T-cell (primary cell): ENCODE data around the gene AASS. TPM values are rescaled to one million over a fixed set of nuclear protein-coding genes. Genes with fewer than 3 reads are reported as not detected.

ENCODE experiments used
- ATAC-seq, 4 experiments: fragments of 200-7000 bp in 3 of 4; fragments of 150-1000 bp in 1 of 4; cut with Tn5 transposase; replicated peaks in 1 of 4; 1 replicate in 3 of 4; 2 replicates in 1 of 4; pipeline ENCODE4 v1.10.0; 2021; ENCODE audit warnings: moderate library complexity in 3 of 4, mild to moderate bottlenecking in 2 of 4, moderate number of reproducible peaks in 1 of 4
- CTCF ChIA-PET, 2 donors: fragments of 300-600 bp; sonication (Branson Sonifier 250); formaldehyde crosslinking; loops; one replicate each; lab custom pipeline; 2022; ENCODE audit warnings: antibody characterized with exemption in 2 of 2; lab: Charles Lee
- POLR2A ChIA-PET, 2 donors: fragments of 300-600 bp; sonication (Branson Sonifier 250); formaldehyde crosslinking; loops; one replicate each; lab custom pipeline; 2022; ENCODE audit warnings: antibody characterized with exemption in 2 of 2; lab: Charles Lee
- DNase-seq, 35 experiments: peaks; one replicate each; pipeline versions ENCODE4 v3.0.0 to v3.0.0-alpha.2; 2013 to 2023
- H3K27ac ChIP-seq: one replicate; pipeline ENCODE4 v1.5.1; 2013; ENCODE audit warnings: low read length
- H3K27me3 ChIP-seq, 2 experiments: replicated peaks in 1 of 2; 1 replicate in 1 of 2; 2 replicates in 1 of 2; pipeline versions ENCODE4 v1.6.1 to v1.7.0; 2013; ENCODE audit warnings: low read length in 1 of 2, mixed read lengths in 1 of 2; ENCODE audit not compliant: control insufficient read depth in 2 of 2, insufficient read depth in 2 of 2; ENCODE audit errors: extremely low read depth in 1 of 2
- H3K36me3 ChIP-seq, 2 donors: 1 replicate in 1 of 2; 2 replicates in 1 of 2; pipeline versions ENCODE4 v1.6.1 to v1.7.0; 2013; ENCODE audit warnings: low read length in 1 of 2; ENCODE audit not compliant: control insufficient read depth in 2 of 2, insufficient read depth in 1 of 2; ENCODE audit errors: extremely low read depth in 1 of 2
- H3K4me1 ChIP-seq, 2 experiments: 1 replicate in 1 of 2; 2 replicates in 1 of 2; pipeline versions ENCODE4 v1.6.1 to v1.7.0; 2013; ENCODE audit warnings: low read length in 2 of 2, mixed read lengths in 1 of 2; ENCODE audit not compliant: insufficient read depth in 2 of 2, control insufficient read depth in 1 of 2; ENCODE audit errors: extremely low read depth in 1 of 2
- H3K4me3 ChIP-seq, 2 donors: 1 replicate in 1 of 2; 2 replicates in 1 of 2; pipeline versions ENCODE4 v1.5.1 to v1.7.0; 2013; ENCODE audit warnings: mild to moderate bottlenecking in 2 of 2, low read length in 1 of 2, moderate library complexity in 1 of 2; ENCODE audit not compliant: control insufficient read depth in 1 of 2; ENCODE audit errors: extremely low read depth in 1 of 2
- H3K9me3 ChIP-seq: 2 replicates; pipeline ENCODE4 v1.7.0; 2013
- H3K27ac Mint-ChIP-seq, 2 donors: one replicate each; pipeline ENCODE4 v1.8.0; 2020 to 2021; ENCODE audit warnings: mild to moderate bottlenecking in 2 of 2, mixed read lengths in 2 of 2
- H3K27me3 Mint-ChIP-seq, 2 donors: one replicate each; pipeline ENCODE4 v1.8.0; 2021 to 2022; ENCODE audit warnings: mixed read lengths in 2 of 2
- H3K36me3 Mint-ChIP-seq: one replicate; pipeline ENCODE4 v1.8.0; 2021; ENCODE audit warnings: mixed read lengths
- H3K4me1 Mint-ChIP-seq, 3 donors: one replicate each; pipeline ENCODE4 v1.8.0; 2020 to 2022; ENCODE audit warnings: mixed read lengths in 3 of 3, mild to moderate bottlenecking in 1 of 3
- H3K4me3 Mint-ChIP-seq, 3 donors: one replicate each; pipeline ENCODE4 v1.8.0; 2020 to 2022; ENCODE audit warnings: mild to moderate bottlenecking in 3 of 3, mixed read lengths in 3 of 3, moderate library complexity in 3 of 3
- H3K9me3 Mint-ChIP-seq, 3 donors: one replicate each; pipeline ENCODE4 v1.8.0; 2020 to 2022; ENCODE audit warnings: mixed read lengths in 3 of 3
- WGBS: methylation state at CpG from one replicate; pipeline ENCODE4 v1.1.5; 2013; ENCODE audit warnings: missing lambda C conversion rate; ENCODE audit not compliant: insufficient coverage; 5-methylcytosine and 5-hydroxymethylcytosine counted together
- total RNA-seq, 35 experiments: library from RNA in 6 of 35; stranded (reverse) in 6 of 35; fragments of 120-200 nt in 1 of 35; gene quantifications; one replicate each; pipeline versions ENCODE4 v1.2.1 to v1.2.4 and lab custom pipeline; 2013 to 2026

Gene AASS
- total RNA-seq, 5 donors from 2014 or later (not counting 1 experiment from before 2014, with no cell fraction given) = 2.5 to 5.4 (median 3.3) TPM

DNA sequence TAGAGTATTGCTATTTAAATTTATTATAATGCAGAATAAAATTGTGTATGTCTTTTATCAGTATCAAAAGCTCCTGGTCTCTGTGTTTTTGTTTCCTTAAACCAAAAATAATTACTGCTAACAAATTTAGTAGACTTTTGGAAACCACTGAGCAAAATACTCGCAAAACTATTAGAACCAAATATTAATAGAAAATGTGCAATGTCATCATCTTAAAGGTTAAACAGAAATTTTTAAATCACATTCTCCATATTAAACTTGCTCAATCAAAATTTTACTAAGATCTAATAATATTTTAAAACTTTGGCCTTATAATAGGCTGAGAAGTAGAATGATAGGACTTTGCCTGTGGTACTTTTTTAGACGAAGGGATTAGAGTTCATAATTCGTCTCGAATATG is 48.4 kb downstream of the AASS start:
- Histone ChIP-seq H3K27ac (no peak overlapping the region), H3K4me1 (no peaks in the 10 kb centered on the region), H3K36me3 (no peaks in the 10 kb centered on the region), H3K27me3 (no peaks in the 10 kb centered on the region), H3K4me3 (no peak overlapping the region), H3K9me3 (no peaks in the 10 kb centered on the region)
- H3K27me3 Mint-ChIP-seq = no peaks in the 10 kb centered on the region
- no CpG with 5 or more reads among the region's 4 CpGs for WGBS
- ChIA-PET POLR2A (no interaction called here), CTCF (interaction anchor here in 1 of 2 donors (0.7 kb wide), 1 partner anchor 578 kb away, joined by 3 read pairs; no protein-coding TSS in a partner anchor)
- no peak overlapping the region for H3K27ac Mint-ChIP-seq
- H3K4me3 Mint-ChIP-seq = no peak overlapping the region
- DNase-seq = no peak
- H3K9me3 Mint-ChIP-seq = peaks cover 0 to under 1% (median under 1%) of the 10 kb centered on the region in 3 donors
- peaks cover under 1% of the 10 kb centered on the region for H3K36me3 Mint-ChIP-seq
- H3K4me1 Mint-ChIP-seq = peaks cover 0 to 4% (median 0%) of the 10 kb centered on the region in 3 donors
- no peak for ATAC-seq

GRCh38 chr7:122094549-122094948 is 49.5 kb downstream of the AASS start:
- no peaks in the 10 kb centered on the region for H3K36me3 Mint-ChIP-seq
- DNase-seq (no peak), ATAC-seq (no peak)
- no peaks in the 10 kb centered on the region for H3K9me3 Mint-ChIP-seq
- Histone ChIP-seq H3K27me3 (no peaks in the 10 kb centered on the region), H3K4me3 (no peak overlapping the region), H3K36me3 (no peaks in the 10 kb centered on the region), H3K4me1 (no peaks in the 10 kb centered on the region), H3K27ac (no peak overlapping the region), H3K9me3 (no peaks in the 10 kb centered on the region)
- WGBS = 100% methylated on average over 1 of the region's 1 CpG
- H3K4me3 Mint-ChIP-seq = no peak overlapping the region
- H3K27me3 Mint-ChIP-seq = no peaks in the 10 kb centered on the region
- peaks cover 0 to 4% (median 0%) of the 10 kb centered on the region in 3 donors for H3K4me1 Mint-ChIP-seq
- H3K27ac Mint-ChIP-seq = no peak overlapping the region
- CTCF ChIA-PET = no interaction called here
- POLR2A ChIA-PET = no interaction called here

GRCh38 chr7:122092964-122093797 is 50.9 kb downstream of the AASS start:
- ChIA-PET POLR2A (interaction anchor here in 1 of 2 donors (0.6 kb wide), 1 partner anchor 283 kb away, joined by 4 read pairs; no protein-coding TSS in a partner anchor), CTCF (interaction anchor here (0.6 to 1.4 kb wide), 8 partner anchors 13 to 1061 kb away, joined by 3 to 8 read pairs (median 4); partner anchors contain the start of gene AASS (in 1 of the 2))
- Histone ChIP-seq H3K4me1 (no peaks in the 10 kb centered on the region), H3K27ac (no peak overlapping the region), H3K27me3 (no peaks in the 10 kb centered on the region), H3K36me3 (no peaks in the 10 kb centered on the region), H3K9me3 (no peaks in the 10 kb centered on the region), H3K4me3 (no peak overlapping the region)
- H3K4me3 Mint-ChIP-seq = no peak overlapping the region
- 82% methylated on average over 2 of the region's 6 CpGs for WGBS
- ATAC-seq (peak in 3 of 4 experiments; percentile 34 to 43 (median 41)), DNase-seq (peak in 32 of 35 experiments; percentile 5 to 65 (median 34))
- H3K36me3 Mint-ChIP-seq = no peaks in the 10 kb centered on the region
- no peaks in the 10 kb centered on the region for H3K27me3 Mint-ChIP-seq
- no peaks in the 10 kb centered on the region for H3K9me3 Mint-ChIP-seq
- peak overlapping the region in 1 of 2 donors; percentile 44 for H3K27ac Mint-ChIP-seq
- peaks cover 0 to 4% (median 0%) of the 10 kb centered on the region in 3 donors for H3K4me1 Mint-ChIP-seq

GRCh38 chr7:122082670-122083069 is 61.4 kb downstream of the AASS start:
- no peak overlapping the region for H3K27ac ChIP-seq
- CTCF ChIA-PET = interaction anchor here in 1 of 2 donors (0.6 kb wide), 1 partner anchor 25 kb away, joined by 4 read pairs; no protein-coding TSS in a partner anchor
- no peak overlapping the region for H3K27ac Mint-ChIP-seq
- H3K4me3 ChIP-seq = no peak overlapping the region
- POLR2A ChIA-PET = no interaction called here
- DNase-seq = no peak
- no CpG with 5 or more reads among the region's 2 CpGs for WGBS
- no peaks in the 10 kb centered on the region for H3K27me3 Mint-ChIP-seq
- H3K27me3 ChIP-seq = no peaks in the 10 kb centered on the region
- H3K9me3 Mint-ChIP-seq = no peaks in the 10 kb centered on the region
- no peak for ATAC-seq
- no peak overlapping the region for H3K4me3 Mint-ChIP-seq
- H3K9me3 ChIP-seq = no peaks in the 10 kb centered on the region
- H3K4me1 Mint-ChIP-seq = no peaks in the 10 kb centered on the region
- no peaks in the 10 kb centered on the region for H3K36me3 ChIP-seq
- peaks cover 3% of the 10 kb centered on the region for H3K36me3 Mint-ChIP-seq
- no peaks in the 10 kb centered on the region for H3K4me1 ChIP-seq

DNA sequence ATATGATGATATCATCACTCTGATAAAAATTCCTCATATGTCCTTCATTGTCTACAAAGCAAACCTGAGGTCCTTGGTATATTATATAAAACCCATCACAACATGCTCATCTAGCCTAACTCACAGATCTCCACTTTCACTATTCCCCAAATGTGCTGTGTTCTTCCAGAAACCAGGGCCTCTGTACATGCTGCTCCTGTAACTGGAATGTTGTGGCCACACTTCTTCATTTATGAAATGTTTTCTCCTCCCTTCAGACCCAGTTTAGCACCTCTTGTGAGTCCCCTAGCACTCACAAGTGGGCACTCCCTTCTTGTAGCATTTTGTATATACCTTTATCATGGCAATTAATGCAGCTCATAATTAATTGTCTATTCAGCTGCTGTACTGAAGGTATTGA is 61.9 kb downstream of the AASS start:
- Mint-ChIP-seq H3K9me3 (no peaks in the 10 kb centered on the region), H3K4me3 (no peak overlapping the region), H3K27ac (no peak overlapping the region), H3K4me1 (no peaks in the 10 kb centered on the region), H3K36me3 (peaks cover 3% of the 10 kb centered on the region), H3K27me3 (no peaks in the 10 kb centered on the region)
- CTCF ChIA-PET = no interaction called here
- ATAC-seq = no peak
- Histone ChIP-seq H3K9me3 (no peaks in the 10 kb centered on the region), H3K27ac (no peak overlapping the region), H3K4me3 (no peak overlapping the region), H3K36me3 (no peaks in the 10 kb centered on the region), H3K27me3 (no peaks in the 10 kb centered on the region), H3K4me1 (no peaks in the 10 kb centered on the region)
- POLR2A ChIA-PET = no interaction called here
- DNase-seq = no peak

DNA sequence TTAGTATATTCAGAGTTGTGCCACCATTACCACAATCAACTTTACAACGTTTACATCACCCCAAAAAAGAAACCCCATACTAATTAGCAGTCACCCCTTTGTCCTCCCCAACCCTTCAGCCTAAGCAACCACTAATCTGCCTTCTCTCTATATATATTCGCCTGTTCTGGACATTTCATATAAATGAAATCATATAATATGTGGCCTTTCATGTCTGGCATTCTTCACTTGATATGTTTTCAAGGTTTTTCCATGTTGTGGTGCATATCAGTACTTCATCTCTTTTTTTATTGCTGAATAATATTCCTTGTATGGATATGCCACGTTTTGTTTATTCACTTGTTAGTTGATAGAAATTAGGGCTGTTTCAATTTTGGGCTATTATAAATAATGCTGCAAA is 70.4 kb downstream of the AASS start:
- CTCF ChIA-PET = no interaction called here
- no peaks in the 10 kb centered on the region for H3K4me1 ChIP-seq
- H3K4me1 Mint-ChIP-seq = no peaks in the 10 kb centered on the region
- no peaks in the 10 kb centered on the region for H3K9me3 ChIP-seq
- WGBS = no CpG with 5 or more reads among the region's 3 CpGs
- H3K27me3 ChIP-seq = no peaks in the 10 kb centered on the region
- peaks cover 3 to 5% (median 4%) of the 10 kb centered on the region in 3 donors for H3K9me3 Mint-ChIP-seq
- ATAC-seq (no peak), DNase-seq (no peak)
- no peak overlapping the region for H3K27ac Mint-ChIP-seq
- H3K4me3 ChIP-seq = no peak overlapping the region
- POLR2A ChIA-PET = no interaction called here
- H3K27ac ChIP-seq = no peak overlapping the region
- no peaks in the 10 kb centered on the region for H3K27me3 Mint-ChIP-seq
- no peak overlapping the region for H3K4me3 Mint-ChIP-seq
- no peaks in the 10 kb centered on the region for H3K36me3 ChIP-seq
- H3K36me3 Mint-ChIP-seq = peaks cover 6% of the 10 kb centered on the region
